Prostate gland (tissue), 1 donor: ENCODE results near the gene RDH13.
"Not testable (repeated sequence)": the region's sequence is repeated elsewhere in the genome, so short reads cannot be mapped to it uniquely, and the experiment has no call there.

Experiments used
- POLR2A ChIP-seq: fragments of 450-650 bp; IDR thresholded peaks from one replicate; pipeline ENCODE4 v1.6.1; 2016; ENCODE audit warnings: antibody characterized with exemption, mild to moderate bottlenecking
- POLR2AphosphoS5 ChIP-seq: sonication (generic); formaldehyde crosslinking; IDR thresholded peaks from one replicate; pipeline ENCODE4 v1.6.1; 2017; ENCODE audit warnings: antibody characterized with exemption

- not testable (repeated sequence) for TF ChIP-seq POLR2A, POLR2AphosphoS5
Observed at GRCh38 chr19:55020351-55020750, 42.6 kb downstream of the RDH13 start.
